PFSK-1 (cell line): ENCODE measurements around the gene KCNQ5.

Source experiments
- FOXP2 ChIP-seq: optimal IDR thresholded peaks from 2 replicates; pipeline ENCODE3; 2011; ENCODE audit warnings: borderline replicate concordance, control low read depth, inconsistent platforms; ENCODE audit not compliant: insufficient read depth; ENCODE audit errors: extremely low read length, extremely low read depth
- POLR2AphosphoS5 ChIP-seq: IDR thresholded peaks from 2 replicates; pipeline ENCODE4 v1.6.1; 2012; ENCODE audit warnings: low read depth, mild to moderate bottlenecking, control low read depth, low read length, moderate library complexity
- SIN3A ChIP-seq: IDR thresholded peaks from 2 replicates; pipeline ENCODE4 v1.6.1; 2012; ENCODE audit warnings: mild to moderate bottlenecking, low read length, moderate library complexity, borderline replicate concordance; ENCODE audit not compliant: insufficient read depth
- TAF1 ChIP-seq: IDR thresholded peaks from 2 replicates; pipeline ENCODE4 v1.6.1; 2012; ENCODE audit warnings: low read length, control low read depth, borderline replicate concordance; ENCODE audit not compliant: insufficient read depth
- TF ChIP-seq, protein P1 (sequence below), 2 experiments: IDR thresholded peaks; 2 replicates each; pipeline versions ENCODE4 v1.6.1 to v1.8.0; 2011 to 2012; ENCODE audit warnings: low read depth in 2 of 2, low read length in 2 of 2, control low read depth in 1 of 2, inconsistent platforms in 1 of 2, mild to moderate bottlenecking in 1 of 2, moderate library complexity in 1 of 2; ENCODE audit not compliant: insufficient read depth in 1 of 2

KCNQ5 gene

DNA sequence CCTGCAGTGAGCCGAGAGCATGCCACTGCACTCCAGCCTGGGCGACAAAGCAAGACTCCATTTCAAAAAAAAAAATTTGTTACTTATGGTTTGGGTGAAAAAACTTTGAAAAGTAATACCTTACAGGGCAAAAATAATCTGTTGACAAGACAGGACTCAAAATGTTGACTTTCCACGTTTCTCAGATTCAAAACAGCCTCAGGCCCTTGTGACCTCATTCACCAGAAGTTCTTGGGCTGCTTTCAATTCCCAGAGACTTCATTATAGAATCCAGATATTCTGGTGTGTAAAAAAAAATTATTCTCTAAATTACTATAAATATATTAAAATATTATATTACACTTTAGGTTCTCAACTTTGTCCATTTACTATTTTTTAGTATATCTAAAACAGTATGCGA, 116.2 kb downstream of the KCNQ5 start:
- TF ChIP-seq SIN3A = no peak
- no peak for TF ChIP-seq FOXP2
- TF ChIP-seq TAF1 = no peak
- no peak for TF ChIP-seq POLR2AphosphoS5
- TF ChIP-seq, protein P1, sequence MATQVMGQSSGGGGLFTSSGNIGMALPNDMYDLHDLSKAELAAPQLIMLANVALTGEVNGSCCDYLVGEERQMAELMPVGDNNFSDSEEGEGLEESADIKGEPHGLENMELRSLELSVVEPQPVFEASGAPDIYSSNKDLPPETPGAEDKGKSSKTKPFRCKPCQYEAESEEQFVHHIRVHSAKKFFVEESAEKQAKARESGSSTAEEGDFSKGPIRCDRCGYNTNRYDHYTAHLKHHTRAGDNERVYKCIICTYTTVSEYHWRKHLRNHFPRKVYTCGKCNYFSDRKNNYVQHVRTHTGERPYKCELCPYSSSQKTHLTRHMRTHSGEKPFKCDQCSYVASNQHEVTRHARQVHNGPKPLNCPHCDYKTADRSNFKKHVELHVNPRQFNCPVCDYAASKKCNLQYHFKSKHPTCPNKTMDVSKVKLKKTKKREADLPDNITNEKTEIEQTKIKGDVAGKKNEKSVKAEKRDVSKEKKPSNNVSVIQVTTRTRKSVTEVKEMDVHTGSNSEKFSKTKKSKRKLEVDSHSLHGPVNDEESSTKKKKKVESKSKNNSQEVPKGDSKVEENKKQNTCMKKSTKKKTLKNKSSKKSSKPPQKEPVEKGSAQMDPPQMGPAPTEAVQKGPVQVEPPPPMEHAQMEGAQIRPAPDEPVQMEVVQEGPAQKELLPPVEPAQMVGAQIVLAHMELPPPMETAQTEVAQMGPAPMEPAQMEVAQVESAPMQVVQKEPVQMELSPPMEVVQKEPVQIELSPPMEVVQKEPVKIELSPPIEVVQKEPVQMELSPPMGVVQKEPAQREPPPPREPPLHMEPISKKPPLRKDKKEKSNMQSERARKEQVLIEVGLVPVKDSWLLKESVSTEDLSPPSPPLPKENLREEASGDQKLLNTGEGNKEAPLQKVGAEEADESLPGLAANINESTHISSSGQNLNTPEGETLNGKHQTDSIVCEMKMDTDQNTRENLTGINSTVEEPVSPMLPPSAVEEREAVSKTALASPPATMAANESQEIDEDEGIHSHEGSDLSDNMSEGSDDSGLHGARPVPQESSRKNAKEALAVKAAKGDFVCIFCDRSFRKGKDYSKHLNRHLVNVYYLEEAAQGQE (IDR thresholded peaks at IDR 0.05; ENCODE audit: insufficient read depth in 1 of 2, low read depth in 2 of 2, low read length in 2 of 2) = no peak

DNA sequence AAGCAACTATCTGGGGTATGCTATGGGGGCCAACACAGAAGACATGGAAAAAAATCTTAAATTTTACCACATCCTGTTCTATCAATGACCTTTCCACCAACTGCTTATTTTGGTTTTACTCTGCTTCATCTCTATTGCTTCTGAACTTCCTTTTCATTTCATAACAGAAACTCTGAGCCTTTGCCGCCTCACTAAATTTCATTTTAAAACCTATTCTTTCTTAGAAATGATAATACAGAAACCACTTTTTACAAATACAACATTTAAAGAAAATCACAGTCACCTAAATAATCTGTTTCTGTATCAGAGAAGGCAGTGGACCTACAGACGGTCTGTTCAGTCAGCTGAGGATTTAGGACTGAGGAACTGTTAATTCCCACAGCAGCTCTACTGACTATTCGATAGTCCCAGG, 117.5 kb downstream of the KCNQ5 start:
- TF ChIP-seq FOXP2 (no peak), SIN3A (no peak), POLR2AphosphoS5 (no peak), TAF1 (no peak)
- TF ChIP-seq, protein P1 (IDR thresholded peaks at IDR 0.05; ENCODE audit: insufficient read depth in 1 of 2, low read depth in 2 of 2, low read length in 2 of 2) = no peak

DNA sequence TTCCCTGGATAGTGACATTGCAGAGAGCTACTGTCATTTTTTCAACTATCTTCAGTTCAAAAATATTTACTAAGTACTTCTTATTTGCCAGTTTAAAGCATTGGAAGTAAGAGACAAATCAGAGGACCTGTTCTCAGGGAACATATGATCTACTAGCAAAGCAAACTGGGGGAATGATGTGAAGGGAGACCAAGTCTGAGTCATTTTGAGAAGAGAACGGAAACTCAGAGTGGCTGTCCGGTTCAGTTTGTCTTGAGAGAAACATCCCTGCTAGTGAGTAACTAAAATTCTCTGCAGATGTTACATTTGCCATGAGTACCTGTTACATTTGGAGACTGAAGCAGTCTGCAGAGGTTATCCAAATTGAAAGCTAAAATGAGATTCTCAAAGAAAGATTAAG, 118.3 kb downstream of the KCNQ5 start:
- TF ChIP-seq FOXP2 (no peak), SIN3A (no peak), TAF1 (no peak), POLR2AphosphoS5 (no peak)
- TF ChIP-seq, protein P1 (IDR thresholded peaks at IDR 0.05; ENCODE audit: insufficient read depth in 1 of 2, low read depth in 2 of 2, low read length in 2 of 2) = no peak

DNA sequence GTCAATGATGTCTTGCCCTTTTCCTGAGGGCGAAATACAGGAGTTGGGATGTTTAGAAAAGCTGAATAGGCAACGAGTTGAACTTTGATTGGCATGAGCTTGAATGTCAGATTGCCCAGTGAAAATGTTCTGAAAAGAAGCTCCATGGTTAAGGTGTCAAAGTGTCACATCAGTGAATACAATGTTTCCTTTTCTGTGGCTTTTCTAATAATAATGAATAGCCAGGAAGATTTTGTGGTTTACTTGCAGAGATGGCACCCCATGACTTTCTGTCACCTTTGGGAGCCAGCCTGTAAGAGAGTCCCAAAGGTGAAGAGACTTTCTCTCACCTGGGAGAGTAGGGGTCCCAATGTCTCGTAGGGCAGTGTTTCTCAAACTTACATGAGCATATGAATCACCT, 119.2 kb downstream of the KCNQ5 start:
- TF ChIP-seq FOXP2 = no peak
- no peak for TF ChIP-seq SIN3A
- TF ChIP-seq POLR2AphosphoS5 = no peak
- no peak for TF ChIP-seq TAF1
- TF ChIP-seq, protein P1 (IDR thresholded peaks at IDR 0.05; ENCODE audit: insufficient read depth in 1 of 2, low read depth in 2 of 2, low read length in 2 of 2) = no peak
